ENCODE results near the gene MPZL1. TPM values are rescaled to one million over a fixed set of nuclear protein-coding genes. Genes with fewer than 3 reads are reported as not detected.

The MPZL1 gene
- total and polyA plus RNA-seq, 2 of the 8 experiments (the other 6 are each of a cell fraction or from before 2014, with no cell fraction given), result 37.8 to 120 TPM

- TF ChIP-seq SAP30 (IDR thresholded peaks at IDR 0.05; ENCODE audit: insufficient read depth, insufficient replicate concordance, low read length), result no peak
- TF ChIP-seq KDM1A (IDR thresholded peaks at IDR 0.05; ENCODE audit: borderline replicate concordance, low read length), result no peak
- Histone ChIP-seq H3K27ac (ENCODE audit: low read depth, low read length) (no peak overlapping the region), H3K9me3 (ENCODE audit: insufficient read depth in 2 of 2, low read depth in 1 of 2, low read length in 1 of 2) (no peaks in the 10 kb centered on the region), H2AFZ (ENCODE audit: low read length) (no peak overlapping the region), H4K8ac (ENCODE audit: extremely low read depth, insufficient read depth, low read length) (no peak overlapping the region), H3K4ac (replicated peaks; ENCODE audit: insufficient read length, low read depth, low read length) (no peak overlapping the region), H3K79me2 (ENCODE audit: control insufficient read depth in 1 of 2, insufficient read depth in 2 of 2, low read length in 2 of 2) (no peaks in the 10 kb centered on the region), H3K4me3 (ENCODE audit: extremely low read depth in 1 of 4, insufficient read depth in 2 of 4, low read depth in 3 of 4, low read length in 4 of 4) (no peak overlapping the region), H3K23ac (ENCODE audit: insufficient read length) (no peak overlapping the region), H3K4me2 (ENCODE audit: insufficient read depth in 1 of 2, low read depth in 2 of 2, low read length in 2 of 2) (no peak overlapping the region), H2BK5ac (ENCODE audit: low read depth, low read length) (no peak overlapping the region), H3K56ac (replicated peaks; ENCODE audit: insufficient read length, low read depth, low read length) (no peak overlapping the region), H2BK15ac (ENCODE audit: low read length) (no peak overlapping the region), H3K27me3 (replicated peaks in 1 of 4; ENCODE audit: control insufficient read depth in 3 of 4, extremely low read depth in 1 of 4, insufficient read depth in 3 of 4, low read length in 3 of 4) (no peaks in the 10 kb centered on the region), H3K9ac (replicated peaks in 1 of 4; ENCODE audit: extremely low read depth in 1 of 4, low read depth in 3 of 4, low read length in 3 of 4) (no peak overlapping the region), H2BK12ac (ENCODE audit: low read depth, low read length) (no peak overlapping the region), H4K91ac (replicated peaks; ENCODE audit: insufficient read length, low read length) (no peak overlapping the region), H3K14ac (ENCODE audit: insufficient read length) (no peak overlapping the region), H3K23me2 (ENCODE audit: low read depth, low read length) (no peaks in the 10 kb centered on the region; the same call in 1 of the 2 replicates), H2AK5ac (ENCODE audit: low read depth, low read length) (no peak overlapping the region), H3K18ac (ENCODE audit: extremely low read depth, low read length) (no peak overlapping the region), H3K4me1 (replicated peaks in 1 of 4; ENCODE audit: control insufficient read depth in 3 of 4, insufficient read depth in 4 of 4, low read length in 3 of 4) (no peaks in the 10 kb centered on the region), H3K79me1 (ENCODE audit: low read depth, low read length) (no peaks in the 10 kb centered on the region), H2BK120ac (replicated peaks; ENCODE audit: low read depth, low read length) (no peak overlapping the region), H3K36me3 (ENCODE audit: control insufficient read depth in 2 of 4, insufficient read depth in 4 of 4, low read length in 3 of 4) (peaks cover 5 to 49% (median 29%) of the 10 kb centered on the region in 4 experiments; a peak in 7 of 8 replicates), H4K5ac (ENCODE audit: insufficient read length, low read depth, low read length) (no peak overlapping the region), H2BK20ac (ENCODE audit: low read length) (no peak overlapping the region), H4K20me1 (replicated peaks in 1 of 2; ENCODE audit: control insufficient read depth in 1 of 2, insufficient read depth in 2 of 2, low read length in 2 of 2) (peaks cover 0 to 2% of the 10 kb centered on the region in 2 experiments)
- no peak for FAIRE-seq
- no peak for DNase-seq (ENCODE audit: low read depth in 1 of 2, low spot score in 2 of 2)
- ChIA-PET POLR2A (ENCODE audit: partially characterized antibody) (no interaction called here), CTCF (ENCODE audit: partially characterized antibody) (interaction anchor here (0.5 to 1.1 kb wide), 2 partner anchors 14 to 93 kb away, joined by 3 read pairs; no protein-coding TSS in a partner anchor)
These were observed 52.9 kb downstream of the MPZL1 start for GRCh38 chr1:167774710-167775109.
